Femur (tissue), 1 donor: Measurements from ENCODE around the gene TNIK.
"Not testable (repeated sequence)": the region's sequence is repeated elsewhere in the genome, so short reads cannot be mapped to it uniquely, and the experiment has no call there.

Source experiments
- DNase-seq: peaks from one replicate; pipeline ENCODE4 v3.0.0-alpha.2; 2017

Gene TNIK

DNA sequence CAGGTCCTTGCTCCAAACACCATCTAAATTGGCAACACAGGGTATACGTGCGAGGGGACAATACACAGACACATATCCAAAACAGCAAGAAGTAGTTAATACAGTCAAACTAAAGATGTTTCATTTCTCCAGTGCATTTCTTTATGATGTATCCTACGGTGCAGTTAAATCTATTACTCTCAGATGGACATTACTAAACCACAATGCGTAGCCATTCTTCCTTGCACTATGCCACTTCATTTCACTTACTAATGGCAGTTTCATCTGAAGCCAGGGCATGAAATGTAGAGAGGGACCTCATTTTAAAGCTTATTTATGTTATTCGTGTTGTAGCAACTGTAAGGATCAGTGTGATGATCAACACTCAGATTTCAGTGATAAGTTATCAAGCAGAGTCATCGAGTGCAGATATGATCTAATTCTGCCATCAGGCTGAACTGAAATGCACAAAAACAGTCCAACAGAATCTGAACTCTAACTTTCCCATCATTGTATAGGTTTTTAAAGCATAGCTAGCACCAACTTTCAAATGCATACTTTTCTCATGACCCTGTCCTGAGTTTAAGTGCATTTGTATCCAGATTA lies 14.5 kb downstream of the TNIK start:
- DNase-seq, result no peak

DNA sequence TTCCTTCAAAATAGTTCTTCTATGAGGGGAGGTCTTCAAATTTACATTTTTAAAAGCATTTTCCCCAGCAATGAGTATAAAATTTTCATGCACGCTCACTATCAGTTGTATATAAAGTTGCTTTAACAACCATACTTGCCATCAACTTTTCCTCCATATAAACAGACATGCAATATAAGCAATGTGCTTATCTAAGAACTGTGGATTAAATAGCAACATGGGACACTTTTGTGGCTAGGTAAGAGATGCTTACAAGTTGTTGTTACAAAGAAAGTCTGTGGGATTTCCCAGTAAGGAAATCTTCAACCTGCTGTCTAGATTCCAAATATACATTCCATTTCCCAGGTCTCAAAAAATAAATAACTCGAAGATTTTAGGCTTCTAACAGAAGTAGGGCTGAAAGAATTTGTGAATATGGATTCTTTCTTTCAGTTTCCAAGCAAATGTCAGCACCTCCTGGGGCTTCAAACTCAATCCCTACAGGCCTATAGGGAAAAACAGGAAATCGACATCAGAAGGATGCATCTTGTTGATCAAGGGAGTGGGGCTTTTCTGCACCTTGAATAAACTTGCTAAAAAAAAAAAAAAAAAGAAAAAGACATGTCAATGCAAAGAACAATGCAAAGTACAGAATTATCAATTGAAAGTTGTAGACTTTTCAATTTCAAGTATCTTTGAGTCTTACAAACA lies 16.1 kb downstream of the TNIK start:
- no peak for DNase-seq

DNA sequence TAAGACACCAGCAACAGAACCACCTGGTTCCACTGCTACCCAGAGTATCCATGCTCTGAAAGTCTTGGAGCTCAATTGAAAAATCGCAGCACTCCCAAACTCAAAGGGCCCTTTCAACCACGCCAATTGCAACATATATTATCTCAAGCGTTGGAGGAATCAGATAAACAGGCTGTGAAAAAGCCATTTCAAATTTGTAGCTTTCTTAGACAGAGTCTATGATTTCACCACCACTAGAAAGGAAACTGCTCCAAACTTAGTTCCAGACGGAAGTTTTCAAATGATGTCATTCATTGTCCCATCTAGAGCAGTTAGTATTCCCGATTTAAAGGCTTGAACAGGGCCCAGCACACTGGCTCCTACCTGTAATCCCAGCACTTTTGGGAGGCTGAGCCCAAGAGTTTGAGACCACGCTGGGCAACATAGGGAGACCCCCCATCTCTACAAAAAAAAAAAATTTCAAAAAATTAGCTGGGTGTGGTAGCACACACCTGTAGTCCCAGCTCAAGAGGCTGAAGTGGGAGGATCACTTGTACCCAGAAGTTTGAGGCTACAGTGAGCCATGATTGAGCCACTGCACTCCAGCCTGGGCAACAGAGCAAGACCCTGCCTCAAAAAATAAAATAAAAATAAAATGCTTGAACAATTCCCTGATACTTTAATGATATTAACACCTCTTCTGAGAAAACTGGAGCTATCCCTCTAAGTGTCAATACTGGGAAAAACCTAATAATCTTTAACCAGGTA lies 16.8 kb downstream of the TNIK start:
- DNase-seq, result no peak

DNA sequence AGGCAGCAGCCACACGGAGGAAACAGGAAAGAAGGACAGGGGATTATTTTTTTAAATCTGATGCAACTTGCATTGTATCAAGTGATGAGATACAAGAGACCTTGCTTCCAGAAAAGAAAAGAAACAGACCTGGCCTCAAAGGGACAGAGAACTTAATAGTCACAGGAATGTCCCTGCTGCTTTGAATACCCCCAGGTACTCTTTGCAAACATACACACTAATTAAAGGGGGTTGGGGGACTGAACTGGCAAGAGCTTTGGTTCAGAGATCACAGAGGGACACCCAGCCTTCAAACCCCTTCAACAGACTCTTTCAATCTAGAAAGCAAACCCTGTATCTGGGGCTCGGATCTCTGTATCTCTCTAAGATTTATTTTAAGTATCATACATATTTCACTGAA lies 18.0 kb downstream of the TNIK start:
- DNase-seq, result no peak

GRCh38 chr3:171441381-171441780 lies 18.8 kb downstream of the TNIK start:
- DNase-seq, result no peak

GRCh38 chr3:171439996-171440395 lies 20.2 kb downstream of the TNIK start:
- DNase-seq, result no peak

- DNase-seq, result no peak
Observed at GRCh38 chr3:171437115-171437756, 23.0 kb downstream of the TNIK start.

GRCh38 chr3:171436380-171436779 lies 23.8 kb downstream of the TNIK start:
- no peak for DNase-seq

- no peak for DNase-seq
Observed at GRCh38 chr3:171435757-171436156, 24.4 kb downstream of the TNIK start.

GRCh38 chr3:171435143-171435542 lies 25.1 kb downstream of the TNIK start:
- DNase-seq, result no peak

DNA sequence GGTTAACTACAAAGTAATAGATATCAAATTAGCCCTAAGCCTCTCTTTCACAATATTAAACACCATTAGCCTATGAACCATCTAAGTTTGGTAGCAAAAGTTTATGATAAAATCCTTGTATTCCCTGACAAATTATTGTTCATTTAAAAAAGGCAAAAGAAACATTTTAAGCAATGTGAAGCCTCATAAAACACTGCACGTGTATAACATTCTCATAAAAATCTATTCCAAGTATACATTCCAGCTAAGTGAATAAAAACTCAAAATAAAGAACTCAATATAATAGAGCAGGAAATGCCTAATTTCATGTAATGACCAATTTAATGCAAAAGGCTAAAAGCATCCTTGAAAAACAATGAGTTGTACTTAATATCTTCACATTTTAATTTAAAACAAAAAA lies 27.7 kb downstream of the TNIK start:
- DNase-seq, result no peak

GRCh38 chr3:171431550-171431949 lies 28.7 kb downstream of the TNIK start:
- DNase-seq, result no peak

DNA sequence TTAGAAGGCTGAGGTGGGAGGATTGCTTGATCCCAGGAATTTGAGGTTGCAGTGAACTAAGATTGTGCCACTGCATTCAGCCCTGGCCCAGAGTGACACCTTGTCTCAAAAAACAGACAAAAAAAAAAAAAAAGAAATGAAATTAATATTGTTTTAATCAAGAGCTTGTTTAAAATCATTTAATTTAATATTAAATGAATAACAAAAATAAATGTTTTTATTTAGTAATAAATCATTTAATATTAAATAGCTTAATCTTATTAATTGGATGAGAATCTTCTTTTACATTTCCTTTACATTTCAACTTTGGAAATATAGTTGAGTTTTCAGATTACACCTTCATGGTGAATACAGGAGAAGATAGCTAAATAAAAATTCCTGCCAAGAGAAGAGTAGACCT lies 29.7 kb downstream of the TNIK start:
- no peak for DNase-seq

DNA sequence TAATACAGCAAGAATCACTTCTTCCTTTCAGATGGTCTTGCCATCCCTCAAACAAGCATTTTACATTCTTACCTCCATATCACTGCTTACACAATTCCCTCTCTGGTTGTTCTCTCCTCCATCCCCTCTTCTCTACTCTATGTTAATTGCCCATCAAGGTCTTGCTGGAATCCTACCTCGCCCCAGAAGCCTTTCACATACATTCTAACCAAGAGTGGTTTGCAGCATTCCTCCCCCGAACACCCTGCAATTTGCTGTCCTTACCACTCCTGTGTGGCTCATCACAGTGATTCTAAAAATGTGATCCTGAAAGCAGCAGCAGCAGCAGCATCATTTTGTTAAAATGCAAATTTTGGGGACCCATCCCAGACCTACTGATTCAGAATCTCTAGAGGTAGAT lies 30.6 kb downstream of the TNIK start:
- DNase-seq, result no peak

- no peak for DNase-seq
Observed at GRCh38 chr3:171428892-171429291, 31.3 kb downstream of the TNIK start.

DNA sequence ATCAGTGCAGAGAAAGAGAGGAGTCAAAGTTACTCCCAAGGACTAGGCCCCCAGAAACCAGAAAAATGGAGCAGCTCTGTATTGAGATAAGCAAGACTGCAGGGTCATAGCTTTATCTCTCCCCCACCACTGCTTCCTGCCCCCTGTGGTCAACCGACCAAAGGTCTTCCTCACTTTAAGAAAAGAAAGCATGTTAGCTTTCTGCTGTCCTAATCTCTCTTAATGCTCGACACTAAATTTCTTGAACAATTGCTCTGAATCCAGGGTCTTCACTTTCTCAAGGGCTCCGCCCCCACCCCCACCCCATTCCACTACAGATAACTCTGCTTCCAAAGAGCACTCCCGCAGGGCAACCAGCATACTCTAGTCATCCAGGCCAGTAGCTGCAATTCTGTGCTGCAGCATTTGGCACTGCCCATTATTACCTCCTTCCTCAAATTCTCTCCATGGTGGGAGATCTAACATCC lies 31.9 kb downstream of the TNIK start:
- no peak for DNase-seq

DNA sequence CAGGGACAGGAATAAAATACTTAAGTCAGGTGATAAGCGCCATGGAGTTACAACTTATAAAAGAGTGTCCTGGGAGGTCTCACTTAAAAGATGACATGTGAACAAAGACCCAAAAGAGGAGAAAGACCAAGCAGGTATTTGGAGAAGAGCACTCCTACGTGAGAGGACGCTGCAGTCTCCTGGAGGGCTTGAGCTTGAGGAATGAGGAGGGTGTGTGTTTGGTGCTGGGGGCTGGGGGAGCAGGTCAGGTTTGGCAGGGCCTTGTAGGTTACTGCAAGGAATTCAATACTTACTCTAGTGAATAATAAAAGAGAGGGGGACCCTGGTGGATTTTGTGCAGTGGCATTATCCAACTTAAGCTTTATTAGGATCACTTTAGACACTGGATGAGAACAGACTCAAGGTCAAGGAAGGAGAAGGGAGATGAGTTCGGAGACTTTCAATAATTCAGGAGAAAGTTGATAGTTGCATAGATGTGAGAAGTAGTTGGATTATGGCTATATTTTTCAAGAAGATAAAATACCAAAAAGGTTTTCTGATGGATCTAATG lies 32.4 kb downstream of the TNIK start:
- no peak for DNase-seq

DNA sequence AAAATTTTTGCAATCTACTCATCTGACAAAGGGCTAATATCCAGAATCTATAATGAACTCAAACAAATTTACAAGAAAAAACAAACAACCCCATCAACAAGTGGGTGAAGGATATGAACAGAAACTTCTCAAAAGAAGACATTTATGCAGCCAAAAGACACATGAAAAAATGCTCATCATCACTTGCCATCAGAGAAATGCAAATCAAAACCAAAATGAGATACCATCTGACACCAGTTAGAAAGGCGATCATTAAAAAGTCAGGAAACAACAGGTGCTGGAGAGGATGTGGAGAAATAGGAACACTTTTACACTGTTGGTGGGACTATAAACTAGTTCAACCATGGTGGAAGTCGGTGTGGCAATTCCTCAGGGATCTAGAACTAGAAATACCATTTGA lies 36.1 kb downstream of the TNIK start:
- not testable (repeated sequence) for DNase-seq

GRCh38 chr3:171422855-171423254 lies 37.4 kb downstream of the TNIK start:
- DNase-seq, result not testable (repeated sequence)

GRCh38 chr3:171420667-171421066 lies 39.5 kb downstream of the TNIK start:
- no peak for DNase-seq

- no peak for DNase-seq
Observed at GRCh38 chr3:171419457-171419856, 40.7 kb downstream of the TNIK start.

- no peak for DNase-seq
Observed at GRCh38 chr3:171417813-171418212, 42.4 kb downstream of the TNIK start.

DNA sequence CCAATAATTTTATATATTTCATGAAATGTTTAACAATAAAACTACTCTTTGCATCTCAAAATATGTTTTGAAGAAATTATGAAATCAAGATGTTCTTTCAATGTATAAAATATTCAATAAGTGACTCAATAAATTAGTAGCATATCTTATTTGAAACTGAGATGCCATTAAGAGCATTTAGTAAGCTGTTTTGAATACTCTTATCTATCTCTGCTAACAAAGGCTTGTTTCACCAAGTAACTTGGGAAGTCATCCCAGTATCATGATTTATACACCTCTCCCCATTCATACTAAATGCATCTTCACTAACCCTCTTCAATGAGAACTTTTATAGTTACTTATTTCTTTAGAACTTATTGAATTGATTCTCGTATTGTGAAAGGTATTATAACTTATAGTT lies 43.1 kb downstream of the TNIK start:
- no peak for DNase-seq
